ENCODE data around the gene GPC5. TPM values are rescaled to one million over a fixed set of nuclear protein-coding genes. Genes with fewer than 3 reads are reported as not detected.

The GPC5 gene
- total RNA-seq, 2 donors from 2014 or later, result 0.83 to 1.3 TPM

- no peak for TF ChIP-seq CTCF (IDR thresholded peaks at IDR 0.05)
- no peak for DNase-seq (ENCODE audit: low spot score)
- H3K27me3 ChIP-seq, result no peaks in the 10 kb centered on the region
- no peaks in the 10 kb centered on the region for H3K9me3 ChIP-seq
- no peaks in the 10 kb centered on the region for H3K4me1 ChIP-seq
- no peaks in the 10 kb centered on the region for H3K36me3 ChIP-seq
- H3K27ac ChIP-seq, result no peak overlapping the region
- no peak overlapping the region for H3K4me3 ChIP-seq
Observed at GRCh38 chr13:92313382-92313781, 915.0 kb downstream of the GPC5 start.

- DNase-seq (ENCODE audit: low spot score), result no peak
- Histone ChIP-seq H3K4me1 (no peaks in the 10 kb centered on the region), H3K4me3 (no peak overlapping the region), H3K27me3 (no peaks in the 10 kb centered on the region), H3K9me3 (no peaks in the 10 kb centered on the region), H3K27ac (no peak overlapping the region), H3K36me3 (no peaks in the 10 kb centered on the region)
- TF ChIP-seq CTCF (IDR thresholded peaks at IDR 0.05), result no peak
Observed at GRCh38 chr13:92315265-92315664, 916.8 kb downstream of the GPC5 start.

- H3K36me3 ChIP-seq, result no peaks in the 10 kb centered on the region
- DNase-seq (ENCODE audit: low spot score), result no peak
- H3K4me1 ChIP-seq, result no peaks in the 10 kb centered on the region
- no peak overlapping the region for H3K4me3 ChIP-seq
- no peak overlapping the region for H3K27ac ChIP-seq
- TF ChIP-seq CTCF (IDR thresholded peaks at IDR 0.05), result no peak
- no peaks in the 10 kb centered on the region for H3K9me3 ChIP-seq
- no peaks in the 10 kb centered on the region for H3K27me3 ChIP-seq
Observed at GRCh38 chr13:92316030-92316429, 917.6 kb downstream of the GPC5 start.

- Histone ChIP-seq H3K27ac (no peak overlapping the region), H3K36me3 (no peaks in the 10 kb centered on the region), H3K27me3 (no peaks in the 10 kb centered on the region), H3K4me1 (no peaks in the 10 kb centered on the region), H3K4me3 (no peak overlapping the region), H3K9me3 (no peaks in the 10 kb centered on the region)
- no peak for TF ChIP-seq CTCF (IDR thresholded peaks at IDR 0.05)
- DNase-seq (ENCODE audit: low spot score), result no peak
Observed at GRCh38 chr13:92317066-92317465, 918.6 kb downstream of the GPC5 start.

- H3K4me3 ChIP-seq, result no peak overlapping the region
- no peaks in the 10 kb centered on the region for H3K4me1 ChIP-seq
- H3K27ac ChIP-seq, result no peak overlapping the region
- TF ChIP-seq CTCF (IDR thresholded peaks at IDR 0.05), result no peak
- no peaks in the 10 kb centered on the region for H3K36me3 ChIP-seq
- H3K27me3 ChIP-seq, result no peaks in the 10 kb centered on the region
- DNase-seq (ENCODE audit: low spot score), result no peak
- H3K9me3 ChIP-seq, result no peaks in the 10 kb centered on the region
Observed at GRCh38 chr13:92320323-92320722, 921.9 kb downstream of the GPC5 start.

- Histone ChIP-seq H3K4me3 (no peak overlapping the region), H3K27me3 (no peaks in the 10 kb centered on the region), H3K4me1 (no peaks in the 10 kb centered on the region), H3K9me3 (no peaks in the 10 kb centered on the region), H3K36me3 (no peaks in the 10 kb centered on the region), H3K27ac (no peak overlapping the region)
- no peak for DNase-seq (ENCODE audit: low spot score)
- TF ChIP-seq CTCF (IDR thresholded peaks at IDR 0.05), result no peak
Observed at GRCh38 chr13:92321174-92321573, 922.8 kb downstream of the GPC5 start.

Data from right atrium auricular region (tissue), 2 donors.